ENCODE measurements around the gene GOLGA1.

The GOLGA1 gene

GRCh38 chr9:124881138-124881743 is 59.6 kb downstream of the GOLGA1 start:
- no peak for DNase-seq

- no peak for DNase-seq
These were observed 60.4 kb downstream of the GOLGA1 start for GRCh38 chr9:124880501-124880900.

- no peak for DNase-seq
These were observed 61.7 kb downstream of the GOLGA1 start for GRCh38 chr9:124879226-124879625.

- DNase-seq = no peak
These were observed 62.4 kb downstream of the GOLGA1 start for GRCh38 chr9:124878518-124878917.

- no peak for DNase-seq
These were observed 62.9 kb downstream of the GOLGA1 start for GRCh38 chr9:124878021-124878420.

GRCh38 chr9:124877021-124877782 is 63.7 kb downstream of the GOLGA1 start:
- no peak for DNase-seq

GRCh38 chr9:124875501-124875900 is 65.4 kb downstream of the GOLGA1 start:
- no peak for DNase-seq

GRCh38 chr9:124873664-124874063 is 67.2 kb downstream of the GOLGA1 start:
- DNase-seq = no peak

- DNase-seq = no peak
These were observed 69.7 kb downstream of the GOLGA1 start for GRCh38 chr9:124871156-124871561.

GRCh38 chr9:124870723-124871122 is 70.2 kb downstream of the GOLGA1 start:
- DNase-seq = no peak

GRCh38 chr9:124869986-124870560 is 70.8 kb downstream of the GOLGA1 start:
- peak; percentile 81 for DNase-seq

GRCh38 chr9:124869466-124869985 is 71.4 kb downstream of the GOLGA1 start:
- DNase-seq = peak; percentile 62

- peak; percentile 93 for DNase-seq
These were observed 72.1 kb downstream of the GOLGA1 start for GRCh38 chr9:124868511-124869465.

- DNase-seq = no peak
These were observed 77.5 kb downstream of the GOLGA1 start for GRCh38 chr9:124863371-124863871.

- peak; percentile 97 for DNase-seq
These were observed 79.3 kb downstream of the GOLGA1 start, which contains the start of the genes ARPC5L and RPL35 for GRCh38 chr9:124861342-124862229. Gene ARPC5L (plus strand): TSS chr9:124862130. CDS start chr9:124869291, 7,161 bp downstream. Gene RPL35 (minus strand): TSS chr9:124861957. CDS start chr9:124861912, 45 bp downstream.

- no peak for DNase-seq
These were observed 80.1 kb downstream of the GOLGA1 start for GRCh38 chr9:124860582-124861341.

- no peak for DNase-seq
These were observed 80.9 kb downstream of the GOLGA1 start for GRCh38 chr9:124859803-124860581.

GRCh38 chr9:124858330-124859046 is 82.4 kb downstream of the GOLGA1 start:
- DNase-seq = no peak

All from activated CD4-positive, CD25-positive, alpha-beta regulatory T cell treated with anti-CD3 and anti-CD28 coated beads, Interleukin-2, amount 50 U/mL, for 72 hours (primary cell).